SK-N-SH (cell line): ENCODE measurements around the gene BRD1.

Source experiments
- CTCF ChIP-seq: fragments of 200-600 bp; sonication (generic); IDR thresholded peaks from 2 replicates; pipeline ENCODE4 v1.6.1; 2017; ENCODE audit warnings: antibody characterized with exemption, mild to moderate bottlenecking, moderate library complexity
- EP300 ChIP-seq, 2 experiments: IDR thresholded peaks; 2 replicates each; pipeline versions ENCODE4 v1.4.0 to v1.6.1; 2012; ENCODE audit warnings: borderline replicate concordance in 1 of 2, low read depth in 1 of 2, low read length in 1 of 2
- EZH2phosphoT487 ChIP-seq: fragments of 200-600 bp; sonication (generic); IDR thresholded peaks from 2 replicates; pipeline ENCODE4 v1.6.1; 2017; ENCODE audit warnings: low read depth, mixed run types, mild to moderate bottlenecking, antibody characterized with exemption, moderate library complexity, borderline replicate concordance
- FOXM1 ChIP-seq: IDR thresholded peaks from 2 replicates; pipeline ENCODE4 v1.4.0; 2012; ENCODE audit warnings: low read depth, mild to moderate bottlenecking
- MAX ChIP-seq: IDR thresholded peaks from 2 replicates; pipeline ENCODE4 v1.4.0; 2012; ENCODE audit warnings: low read depth
- NFIC ChIP-seq: IDR thresholded peaks from 2 replicates; pipeline ENCODE4 v1.4.0; 2012; ENCODE audit warnings: borderline replicate concordance
- NRF1 ChIP-seq: IDR thresholded peaks from 2 replicates; pipeline ENCODE4 v1.6.1; 2012; ENCODE audit warnings: low read depth, mild to moderate bottlenecking, low read length
- POLR2AphosphoS5 ChIP-seq: IDR thresholded peaks from 2 replicates; pipeline ENCODE4 v1.6.1; 2012; ENCODE audit warnings: low read depth, low read length
- REST ChIP-seq: IDR thresholded peaks from 2 replicates; pipeline ENCODE4 v1.6.1; 2012; ENCODE audit warnings: mild to moderate bottlenecking, low read depth, low read length, moderate library complexity
- SIN3A ChIP-seq: IDR thresholded peaks from 2 replicates; pipeline ENCODE4 v1.6.1; 2012; ENCODE audit warnings: low read depth, mild to moderate bottlenecking, low read length, moderate library complexity, borderline replicate concordance
- TAF1 ChIP-seq: IDR thresholded peaks from 2 replicates; pipeline ENCODE4 v1.6.1; 2012; ENCODE audit warnings: low read depth, mild to moderate bottlenecking, low read length, moderate library complexity, borderline replicate concordance
- USF1 ChIP-seq: IDR thresholded peaks from 2 replicates; pipeline ENCODE4 v1.4.0; 2012; ENCODE audit warnings: low read depth, borderline replicate concordance
- USF2 ChIP-seq: fragments of 150-350 bp; IDR thresholded peaks from 2 replicates; pipeline ENCODE4 v1.6.1; 2017; ENCODE audit warnings: antibody characterized with exemption, low read length, low read depth, borderline replicate concordance

- TF ChIP-seq SIN3A, result no peak
- TF ChIP-seq CTCF, result no peak
- no peak for TF ChIP-seq TAF1
- no peak for TF ChIP-seq USF1
- no peak for TF ChIP-seq REST
- no peak for TF ChIP-seq POLR2AphosphoS5
- no peak for TF ChIP-seq USF2
- no peak for TF ChIP-seq EZH2phosphoT487
- TF ChIP-seq NFIC, result no peak
- no peak for TF ChIP-seq FOXM1
- TF ChIP-seq NRF1, result no peak
- no peak for TF ChIP-seq EP300 (IDR thresholded peaks at IDR 0.05; ENCODE audit: borderline replicate concordance in 1 of 2, low read depth in 1 of 2, low read length in 1 of 2)
- TF ChIP-seq MAX, result no peak
Observed at GRCh38 chr22:49845666-49846459, 18.2 kb upstream of the BRD1 start.
